Uterus (tissue), 4 donors: ENCODE data around the gene FAM151B. TPM values are rescaled to one million over a fixed set of nuclear protein-coding genes. Genes with fewer than 3 reads are reported as not detected.
"Not testable (repeated sequence)": the region's sequence is repeated elsewhere in the genome, so short reads cannot be mapped to it uniquely, and the experiment has no call there.

Source experiments
- DNase-seq, 2 donors: peaks; one replicate each; pipeline ENCODE4 v3.0.0-alpha.2; 2019 to 2020
- H3K27ac ChIP-seq, 2 donors: fragments of 200-600 bp; sonication (generic); 1 replicate in 1 of 2; 2 replicates in 1 of 2; pipeline ENCODE4 v1.5.1; 2016 to 2018
- H3K27me3 ChIP-seq, 2 donors: fragments of 200-600 bp; sonication (generic); one replicate each; pipeline ENCODE4 v1.5.1; 2018 to 2019; ENCODE audit warnings: control low read depth in 1 of 2
- H3K36me3 ChIP-seq, 2 donors: fragments of 200-600 bp; sonication (generic); one replicate each; pipeline ENCODE4 v1.5.1; 2019; ENCODE audit warnings: control low read depth in 1 of 2
- H3K4me1 ChIP-seq, 2 donors: fragments of 200-600 bp; sonication (generic); one replicate each; pipeline ENCODE4 v1.5.1; 2018 to 2019; ENCODE audit warnings: control low read depth in 1 of 2
- H3K4me3 ChIP-seq, 2 donors: fragments of 200-600 bp; sonication (generic); 1 replicate in 1 of 2; 2 replicates in 1 of 2; pipeline ENCODE4 v1.5.1; 2018 to 2019; ENCODE audit warnings: mild to moderate bottlenecking in 1 of 2
- H3K9me3 ChIP-seq, 2 donors: fragments of 200-600 bp; sonication (generic); one replicate each; pipeline ENCODE4 v1.5.1; 2019; ENCODE audit warnings: control low read depth in 1 of 2
- CTCF ChIP-seq, 4 experiments: fragments of 200-600 bp in 2 of 4; fragments of 450-650 bp in 2 of 4; sonication (generic) in 2 of 4; IDR thresholded peaks; one replicate each; pipeline ENCODE4 v1.5.1; 2016 to 2019; ENCODE audit warnings: antibody characterized with exemption in 4 of 4, mild to moderate bottlenecking in 2 of 4, moderate library complexity in 1 of 4
- POLR2A ChIP-seq, 2 donors: fragments of 450-650 bp; IDR thresholded peaks; one replicate each; pipeline ENCODE4 v1.6.1; 2016; ENCODE audit warnings: antibody characterized with exemption in 2 of 2, mild to moderate bottlenecking in 1 of 2, moderate library complexity in 1 of 2
- intact Hi-C: fragments of 100-400 bp; cut with DNase I; formaldehyde crosslinking; loops from one replicate; pipeline ENCODE4 v1.15.1; 2023; ENCODE audit warnings: low total_unique reads
- total RNA-seq, 4 donors: library from RNA; depleted of rRNA in 3 of 4; stranded (reverse); fragments of >200 nt in 3 of 4; gene quantifications; one replicate each; pipeline versions ENCODE4 v1.1.0 to v1.2.4, GENCODE V29; 2014 to 2023
- donor health status: DM: yes; HTN: yes; CAD: no.

FAM151B gene
- total RNA-seq, 4 donors from 2014 or later = 0.26 to 17.6 (median 3.8) TPM

DNA sequence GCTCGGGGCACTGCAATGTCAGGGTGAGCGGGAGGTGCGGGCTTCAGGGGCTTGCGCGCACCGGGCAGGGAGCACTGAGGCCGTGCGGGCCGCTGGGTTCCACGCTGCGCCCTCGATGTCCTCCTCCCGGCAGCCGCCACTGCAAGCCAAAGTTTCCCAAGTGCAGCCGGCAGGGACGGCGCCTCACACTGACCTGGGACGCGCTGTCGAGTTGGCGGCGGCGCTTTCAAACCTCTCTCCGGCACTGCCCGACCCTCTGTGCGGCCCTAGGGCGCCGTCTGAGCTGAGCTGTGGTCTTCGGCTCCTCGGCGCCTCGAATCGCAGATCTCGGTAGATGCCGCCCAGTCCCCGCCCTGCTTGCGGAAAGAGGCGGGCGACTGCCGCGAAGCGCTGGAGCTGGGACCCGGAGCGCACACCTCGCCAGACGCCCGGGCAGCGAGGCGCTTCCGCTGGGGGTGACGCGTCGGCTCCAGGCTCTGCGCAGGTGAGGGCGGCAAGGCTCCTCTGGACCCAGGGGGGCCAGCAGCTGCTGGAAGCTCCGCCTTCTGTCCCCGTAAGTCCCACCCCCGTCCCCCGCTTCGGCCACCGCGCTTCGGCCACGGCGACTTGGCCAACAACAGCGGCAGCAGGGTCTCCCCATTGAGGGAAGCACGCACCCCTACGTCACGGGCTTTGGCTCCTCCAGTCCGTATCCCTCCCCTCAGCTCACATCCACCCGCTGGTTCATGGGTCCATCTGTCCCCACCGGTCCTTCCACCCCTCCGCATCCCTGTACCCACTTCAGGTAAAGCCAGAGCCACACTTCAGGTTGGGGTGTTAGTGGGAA is 82.3 kb downstream of the FAM151B start, which contains the start of gene ANKRD34B:
TSS of gene ANKRD34B (minus strand) at position 320 of the 826 bp plus-strand sequence. CDS start 10,261 bp downstream, outside the sequence.
- DNase-seq = no peak
- H3K27me3 ChIP-seq = peaks cover 0 to 4% of the 10 kb centered on the region in 2 donors
- no peaks in the 10 kb centered on the region for H3K9me3 ChIP-seq
- H3K36me3 ChIP-seq = no peaks in the 10 kb centered on the region
- no peak within 1 kb of the TSS for H3K27ac ChIP-seq
- intact Hi-C loops = no loop called here
- TF ChIP-seq POLR2A (IDR thresholded peaks at IDR 0.05) = no peak
- TF ChIP-seq CTCF (IDR thresholded peaks at IDR 0.05) = no peak
- peaks cover 0 to 15% of the 10 kb centered on the region in 2 donors for H3K4me1 ChIP-seq
- H3K4me3 ChIP-seq = no peak within 1 kb of the TSS

GRCh38 chr5:80573062-80573461 is 85.2 kb downstream of the FAM151B start:
- Histone ChIP-seq H3K4me1 (peaks cover 0 to 15% of the 10 kb centered on the region in 2 donors), H3K4me3 (no peak overlapping the region), H3K27ac (no peak overlapping the region), H3K36me3 (no peaks in the 10 kb centered on the region), H3K27me3 (peaks cover 0 to 4% of the 10 kb centered on the region in 2 donors), H3K9me3 (no peaks in the 10 kb centered on the region)
- intact Hi-C loops = no loop called here
- no peak for DNase-seq
- TF ChIP-seq POLR2A (IDR thresholded peaks at IDR 0.05) (no peak), CTCF (IDR thresholded peaks at IDR 0.05) (no peak)

DNA sequence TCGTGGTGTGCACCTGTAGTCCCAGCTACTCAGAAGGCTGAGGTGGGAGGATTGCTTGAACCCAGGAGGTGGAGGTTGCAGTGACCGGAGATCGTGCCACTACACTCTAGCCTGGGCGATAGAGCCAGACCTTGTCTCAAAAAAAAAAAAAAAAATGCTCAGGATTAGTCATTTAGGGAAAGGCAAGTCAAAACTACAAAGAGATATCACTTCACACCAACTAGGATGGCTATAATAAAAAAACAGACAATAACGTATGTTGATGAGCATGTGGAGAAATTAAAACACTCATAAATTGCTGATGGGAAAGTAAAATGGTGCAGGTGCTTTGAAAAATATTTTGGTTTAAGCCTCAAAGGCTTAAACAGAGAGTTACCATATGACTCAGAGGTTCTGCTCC is 88.5 kb downstream of the FAM151B start:
- H3K27me3 ChIP-seq = no peaks in the 10 kb centered on the region
- H3K9me3 ChIP-seq = no peaks in the 10 kb centered on the region
- H3K36me3 ChIP-seq = no peaks in the 10 kb centered on the region
- H3K4me1 ChIP-seq = no peaks in the 10 kb centered on the region
- intact Hi-C loops = no loop called here
- H3K27ac ChIP-seq = no peak overlapping the region
- DNase-seq = no peak
- TF ChIP-seq POLR2A (IDR thresholded peaks at IDR 0.05) = no peak
- no peak for TF ChIP-seq CTCF (IDR thresholded peaks at IDR 0.05)
- no peak overlapping the region for H3K4me3 ChIP-seq

DNA sequence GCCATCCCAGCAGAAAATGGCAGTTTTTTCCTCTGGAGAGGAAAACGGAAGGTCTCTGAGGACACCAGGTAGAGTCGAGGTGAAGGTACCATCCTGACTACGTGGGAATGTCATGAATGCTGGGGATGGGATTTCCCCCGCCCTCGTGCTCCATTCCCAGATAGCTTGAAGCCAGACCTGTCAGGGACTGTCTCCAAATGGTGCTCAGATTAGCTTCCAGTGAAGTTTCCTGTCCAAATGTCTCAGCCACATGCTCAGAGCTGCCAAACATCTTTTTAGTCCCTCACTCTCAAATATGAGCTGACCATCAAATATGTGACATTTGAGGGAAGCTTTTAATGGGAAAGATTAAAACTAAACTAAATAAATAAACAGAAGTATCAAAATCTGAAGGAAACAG is 89.8 kb downstream of the FAM151B start:
- no peaks in the 10 kb centered on the region for H3K36me3 ChIP-seq
- H3K9me3 ChIP-seq = no peaks in the 10 kb centered on the region
- intact Hi-C loops = no loop called here
- H3K27me3 ChIP-seq = no peaks in the 10 kb centered on the region
- no peak overlapping the region for H3K4me3 ChIP-seq
- H3K27ac ChIP-seq = no peak overlapping the region
- TF ChIP-seq POLR2A (IDR thresholded peaks at IDR 0.05) = no peak
- TF ChIP-seq CTCF (IDR thresholded peaks at IDR 0.05) = no peak
- DNase-seq = no peak
- no peaks in the 10 kb centered on the region for H3K4me1 ChIP-seq

GRCh38 chr5:80579050-80579449 is 91.2 kb downstream of the FAM151B start:
- TF ChIP-seq CTCF (IDR thresholded peaks at IDR 0.05) = no peak
- no peak for TF ChIP-seq POLR2A (IDR thresholded peaks at IDR 0.05)
- no peak overlapping the region for H3K27ac ChIP-seq
- H3K4me1 ChIP-seq = no peaks in the 10 kb centered on the region
- no peaks in the 10 kb centered on the region for H3K27me3 ChIP-seq
- no peaks in the 10 kb centered on the region for H3K9me3 ChIP-seq
- no peak for DNase-seq
- H3K4me3 ChIP-seq = no peak overlapping the region
- intact Hi-C loops = no loop called here
- H3K36me3 ChIP-seq = no peaks in the 10 kb centered on the region

DNA sequence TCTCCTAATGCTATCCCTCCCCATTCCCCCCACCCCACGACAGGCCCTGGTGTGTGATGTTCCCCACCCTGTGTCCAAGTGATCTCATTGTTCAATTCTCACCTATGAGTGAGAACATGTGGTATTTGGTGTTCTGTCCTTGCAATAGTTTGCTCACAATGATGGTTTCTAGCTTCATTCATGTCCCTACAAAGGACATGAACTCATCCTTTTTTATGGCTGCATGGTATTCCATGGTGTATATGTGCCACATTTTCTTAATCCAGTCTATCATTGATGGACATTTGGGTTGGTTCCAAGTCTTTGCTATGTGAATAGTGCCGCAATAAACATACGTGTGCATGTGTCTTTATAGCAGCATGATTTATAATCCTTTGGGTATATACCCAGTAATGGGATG is 92.4 kb downstream of the FAM151B start:
- H3K4me1 ChIP-seq, H3K4me3 ChIP-seq, intact Hi-C loops, H3K9me3 ChIP-seq, H3K27me3 ChIP-seq, H3K27ac ChIP-seq, DNase-seq, H3K36me3 ChIP-seq: not testable (repeated sequence)
